ENCODE results near the gene SELENOW.

GRCh38 chr19:47741544-47742140 lies 36.9 kb upstream of the SELENOW start:
- no peak for TF ChIP-seq CTCF (IDR thresholded peaks at IDR 0.05 in 4 of 5, conservative IDR thresholded peaks at IDR 0.05 in 1 of 5)
- TF ChIP-seq POLR2A (IDR thresholded peaks at IDR 0.05): no peak

All from gastrocnemius medialis (tissue), 4 donors.